Activated naive CD4-positive, alpha-beta T cell treated with anti-CD3 and anti-CD28 coated beads, Interleukin-2, amount 10 ng/mL, durations not matched to agents 7 days and 5 days (primary cell): ENCODE measurements around the gene JAG2.

ENCODE experiments used
- CTCF ChIA-PET: fragments of 350-600 bp; sonication (Branson Sonifier 250); formaldehyde crosslinking; loops from one replicate; lab custom pipeline; 2021; ENCODE audit warnings: antibody characterized with exemption; lab: Charles Lee
- DNase-seq: peaks from one replicate; pipeline ENCODE4 v3.0.0-alpha.2; 2020
- H3K27ac Mint-ChIP-seq: one replicate; pipeline ENCODE4 v1.8.0; 2021; ENCODE audit warnings: mild to moderate bottlenecking, moderate library complexity, mixed read lengths
- H3K27me3 Mint-ChIP-seq: one replicate; pipeline ENCODE4 v1.8.0; 2021; ENCODE audit warnings: mild to moderate bottlenecking, mixed read lengths
- H3K36me3 Mint-ChIP-seq: one replicate; pipeline ENCODE4 v1.8.0; 2021; ENCODE audit warnings: mixed read lengths
- H3K4me1 Mint-ChIP-seq: one replicate; pipeline ENCODE4 v1.8.0; 2021; ENCODE audit warnings: mixed read lengths
- H3K4me3 Mint-ChIP-seq: one replicate; pipeline ENCODE4 v1.8.0; 2021; ENCODE audit warnings: mild to moderate bottlenecking, moderate library complexity, mixed read lengths
- H3K9me3 Mint-ChIP-seq: one replicate; pipeline ENCODE4 v1.8.0; 2021; ENCODE audit warnings: mixed read lengths

Gene JAG2

GRCh38 chr14:105095236-105095805 is 73.3 kb downstream of the JAG2 start:
- H3K27ac Mint-ChIP-seq = no peak overlapping the region
- no peak for DNase-seq
- peaks cover 45% of the 10 kb centered on the region for H3K27me3 Mint-ChIP-seq
- CTCF ChIA-PET = interaction anchor here (1.5 to 1.6 kb wide), 2 partner anchors 9 to 36 kb away, joined by 3 to 5 read pairs; no protein-coding TSS in a partner anchor
- H3K4me3 Mint-ChIP-seq = peak overlapping the region; percentile 19
- peaks cover 24% of the 10 kb centered on the region for H3K4me1 Mint-ChIP-seq
- peaks cover 3% of the 10 kb centered on the region for H3K9me3 Mint-ChIP-seq
- no peaks in the 10 kb centered on the region for H3K36me3 Mint-ChIP-seq

- Mint-ChIP-seq H3K4me1 (peaks cover 24% of the 10 kb centered on the region), H3K4me3 (peak overlapping the region; percentile 68), H3K9me3 (no peaks in the 10 kb centered on the region), H3K36me3 (no peaks in the 10 kb centered on the region), H3K27me3 (peaks cover 40% of the 10 kb centered on the region), H3K27ac (no peak overlapping the region)
- CTCF ChIA-PET = interaction anchor here (1.2 to 1.6 kb wide), 2 partner anchors 35 to 258 kb away, joined by 4 to 5 read pairs; no protein-coding TSS in a partner anchor
- DNase-seq = no peak
Observed at GRCh38 chr14:105094193-105094907, 74.2 kb downstream of the JAG2 start.

- Mint-ChIP-seq H3K36me3 (no peaks in the 10 kb centered on the region), H3K4me1 (peaks cover 28% of the 10 kb centered on the region), H3K27me3 (peaks cover 41% of the 10 kb centered on the region), H3K27ac (no peak overlapping the region), H3K9me3 (no peaks in the 10 kb centered on the region), H3K4me3 (peak overlapping the region; percentile 68)
- peak; percentile 75 for DNase-seq
- CTCF ChIA-PET = interaction anchor here (0.6 to 1.2 kb wide), 2 partner anchors 258 to 259 kb away, joined by 3 to 4 read pairs; no protein-coding TSS in a partner anchor
Observed at GRCh38 chr14:105093431-105094192, 75.0 kb downstream of the JAG2 start.

- H3K27me3 Mint-ChIP-seq = peaks cover 46% of the 10 kb centered on the region
- CTCF ChIA-PET = interaction anchor here (0.6 kb wide), 1 partner anchor 259 kb away, joined by 3 read pairs; no protein-coding TSS in a partner anchor
- no peaks in the 10 kb centered on the region for H3K9me3 Mint-ChIP-seq
Observed at GRCh38 chr14:105093038-105093430, 75.5 kb downstream of the JAG2 start.

GRCh38 chr14:105092171-105093037 is 76.2 kb downstream of the JAG2 start:
- DNase-seq = no peak
- H3K4me1 Mint-ChIP-seq = peaks cover 33% of the 10 kb centered on the region
- peaks cover 51% of the 10 kb centered on the region for H3K27me3 Mint-ChIP-seq
- H3K27ac Mint-ChIP-seq = no peak overlapping the region
- CTCF ChIA-PET = interaction anchor here (0.6 to 4.6 kb wide), 2 partner anchors 260 kb away, joined by 3 to 21 read pairs; no protein-coding TSS in a partner anchor
- H3K4me3 Mint-ChIP-seq = peak overlapping the region; percentile 73
- no peaks in the 10 kb centered on the region for H3K9me3 Mint-ChIP-seq
- H3K36me3 Mint-ChIP-seq = no peaks in the 10 kb centered on the region

More at GRCh38 chr14:105093038-105093430, 75.5 kb downstream of the JAG2 start:
- no peaks in the 10 kb centered on the region for H3K36me3 Mint-ChIP-seq
- H3K4me1 Mint-ChIP-seq = peaks cover 30% of the 10 kb centered on the region
- peak overlapping the region; percentile 19 for H3K27ac Mint-ChIP-seq
- peak overlapping the region; percentile 73 for H3K4me3 Mint-ChIP-seq
- peak; percentile 72 for DNase-seq

- H3K27me3 Mint-ChIP-seq = peaks cover 52% of the 10 kb centered on the region
- H3K9me3 Mint-ChIP-seq = no peaks in the 10 kb centered on the region
- H3K4me1 Mint-ChIP-seq = peaks cover 37% of the 10 kb centered on the region
- H3K27ac Mint-ChIP-seq = no peak overlapping the region
- peak overlapping the region; percentile 73 for H3K4me3 Mint-ChIP-seq
- DNase-seq = no peak
- no peaks in the 10 kb centered on the region for H3K36me3 Mint-ChIP-seq
- CTCF ChIA-PET = interaction anchor here (0.8 to 7.9 kb wide), 8 partner anchors 20 to 260 kb away, joined by 3 to 111 read pairs (median 6); partner anchors contain the start of genes GPR132 and NUDT14
Observed at GRCh38 chr14:105091517-105092170, 76.9 kb downstream of the JAG2 start.

- Mint-ChIP-seq H3K9me3 (no peaks in the 10 kb centered on the region), H3K27ac (no peak overlapping the region), H3K4me3 (no peak overlapping the region), H3K27me3 (peaks cover 55% of the 10 kb centered on the region), H3K4me1 (peaks cover 40% of the 10 kb centered on the region), H3K36me3 (no peaks in the 10 kb centered on the region)
- DNase-seq = no peak
- CTCF ChIA-PET = interaction anchor here (0.8 to 7.9 kb wide), 10 partner anchors 20 to 261 kb away, joined by 3 to 111 read pairs (median 6); partner anchors contain the start of genes GPR132 and NUDT14
Observed at GRCh38 chr14:105091054-105091516, 77.5 kb downstream of the JAG2 start.
